GM12873 (cell line): ENCODE measurements around the gene LZTFL1.

Experiments
- TF ChIP-seq, protein P1 (sequence below): IDR thresholded peaks from 2 replicates; pipeline ENCODE4 v1.5.1; 2012; ENCODE audit warnings: low read depth, mild to moderate bottlenecking, moderate library complexity, low read length, control low read depth; ENCODE audit not compliant: insufficient read depth; ENCODE audit errors: missing control alignments

LZTFL1 gene

DNA sequence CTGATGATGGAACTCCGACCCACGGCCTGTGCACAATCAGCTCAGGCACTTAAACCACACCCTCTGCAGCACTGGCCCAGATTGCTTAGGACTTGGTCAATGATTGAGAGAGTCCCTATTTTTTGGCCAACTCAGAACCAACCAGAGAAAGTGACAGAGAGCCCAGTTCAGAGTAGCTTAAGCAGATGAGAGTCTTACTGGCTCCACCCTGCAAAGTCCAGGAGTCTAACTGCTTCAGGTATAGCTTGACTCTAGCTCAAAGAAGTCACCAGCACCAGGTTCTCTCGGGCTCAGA is 65.7 kb downstream of the LZTFL1 start:
- TF ChIP-seq, protein P1, sequence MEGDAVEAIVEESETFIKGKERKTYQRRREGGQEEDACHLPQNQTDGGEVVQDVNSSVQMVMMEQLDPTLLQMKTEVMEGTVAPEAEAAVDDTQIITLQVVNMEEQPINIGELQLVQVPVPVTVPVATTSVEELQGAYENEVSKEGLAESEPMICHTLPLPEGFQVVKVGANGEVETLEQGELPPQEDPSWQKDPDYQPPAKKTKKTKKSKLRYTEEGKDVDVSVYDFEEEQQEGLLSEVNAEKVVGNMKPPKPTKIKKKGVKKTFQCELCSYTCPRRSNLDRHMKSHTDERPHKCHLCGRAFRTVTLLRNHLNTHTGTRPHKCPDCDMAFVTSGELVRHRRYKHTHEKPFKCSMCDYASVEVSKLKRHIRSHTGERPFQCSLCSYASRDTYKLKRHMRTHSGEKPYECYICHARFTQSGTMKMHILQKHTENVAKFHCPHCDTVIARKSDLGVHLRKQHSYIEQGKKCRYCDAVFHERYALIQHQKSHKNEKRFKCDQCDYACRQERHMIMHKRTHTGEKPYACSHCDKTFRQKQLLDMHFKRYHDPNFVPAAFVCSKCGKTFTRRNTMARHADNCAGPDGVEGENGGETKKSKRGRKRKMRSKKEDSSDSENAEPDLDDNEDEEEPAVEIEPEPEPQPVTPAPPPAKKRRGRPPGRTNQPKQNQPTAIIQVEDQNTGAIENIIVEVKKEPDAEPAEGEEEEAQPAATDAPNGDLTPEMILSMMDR = no peak

GRCh38 chr3:45775571-45776300 is 66.2 kb downstream of the LZTFL1 start:
- TF ChIP-seq, protein P1 = no peak

DNA sequence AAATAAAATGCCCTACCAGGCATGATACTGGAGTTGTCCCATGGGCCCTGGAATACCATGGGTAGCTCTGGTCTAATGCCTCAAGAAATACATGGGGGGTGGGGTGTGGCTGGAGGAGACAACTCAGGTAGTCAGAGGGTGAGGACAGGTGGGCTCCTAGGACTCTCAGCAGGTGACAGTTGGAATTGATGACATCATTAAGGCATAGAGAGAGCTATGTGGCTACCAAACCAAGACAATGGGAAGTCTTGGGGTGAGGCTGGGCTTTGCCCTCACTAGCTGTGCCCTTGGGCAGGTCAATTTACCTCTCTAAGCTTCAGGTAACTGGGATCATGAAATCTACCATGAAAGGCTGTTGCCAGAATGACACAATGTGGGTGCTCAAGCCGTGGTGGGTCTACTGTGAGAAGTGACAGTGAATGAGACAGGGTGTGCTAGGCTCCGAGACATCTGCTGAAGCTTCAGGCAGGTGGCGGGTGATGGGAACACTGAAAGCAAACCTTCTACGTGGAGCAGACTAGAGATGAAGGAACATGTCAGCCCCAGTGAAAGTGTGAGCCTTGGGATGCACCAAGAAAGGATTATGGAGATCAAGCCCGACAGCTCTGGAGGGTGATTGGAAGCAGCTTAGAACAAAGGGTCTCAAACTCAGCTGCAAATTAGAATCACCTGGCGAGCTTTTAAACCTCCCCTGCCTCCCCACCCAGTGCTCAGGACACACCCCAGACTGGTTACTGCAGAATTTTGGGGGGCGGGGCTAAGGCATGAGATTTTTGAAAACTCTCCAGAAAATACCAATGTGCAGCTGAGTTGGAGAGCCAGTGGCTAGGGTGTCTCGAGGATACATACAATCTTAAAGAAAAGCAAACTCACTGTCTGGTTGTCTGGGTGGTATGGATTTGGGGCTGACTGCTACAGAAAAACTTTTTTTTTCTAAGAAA is 67.1 kb downstream of the LZTFL1 start:
- TF ChIP-seq, protein P1 = no peak

- TF ChIP-seq, protein P1 = no peak
Observed at GRCh38 chr3:45773714-45774449, 68.0 kb downstream of the LZTFL1 start.
